ENCODE data around the gene CD2. TPM values are rescaled to one million over a fixed set of nuclear protein-coding genes. Genes with fewer than 3 reads are reported as not detected.

Gene CD2
- total RNA-seq = 100 to 1,000 TPM; 291 TPM

GRCh38 chr1:116754198-116754977 lies at the start of gene CD2:
Gene CD2 (plus strand): TSS chr1:116754430. CDS start chr1:116754493, 63 bp downstream.
- peak within 1 kb of the TSS; percentile 99 for H3K4me3 Mint-ChIP-seq
- H3K27ac Mint-ChIP-seq = peak within 1 kb of the TSS; percentile 98
- H3K9me3 Mint-ChIP-seq = peaks cover 7% of the 10 kb centered on the region

GRCh38 chr1:116706123-116706522 lies 48.1 kb upstream of the CD2 start:
- peaks cover 2% of the 10 kb centered on the region for H3K36me3 Mint-ChIP-seq
- no peak for DNase-seq
- H3K4me1 Mint-ChIP-seq = peaks cover 4% of the 10 kb centered on the region
- peaks cover 8% of the 10 kb centered on the region for H3K9me3 Mint-ChIP-seq
- H3K4me3 Mint-ChIP-seq = no peak overlapping the region
- H3K27ac Mint-ChIP-seq = no peak overlapping the region
- peaks cover 9% of the 10 kb centered on the region for H3K27me3 Mint-ChIP-seq

More at GRCh38 chr1:116754198-116754977, at the start of gene CD2:
- H3K36me3 Mint-ChIP-seq = peaks cover 62% of the 10 kb centered on the region
- peaks cover 23% of the 10 kb centered on the region for H3K4me1 Mint-ChIP-seq
- no peak for DNase-seq
- H3K27me3 Mint-ChIP-seq = no peaks in the 10 kb centered on the region

- Mint-ChIP-seq H3K4me3 (no peak overlapping the region), H3K27me3 (peaks cover 9% of the 10 kb centered on the region), H3K9me3 (peaks cover 5% of the 10 kb centered on the region), H3K27ac (no peak overlapping the region), H3K4me1 (peaks cover 4% of the 10 kb centered on the region), H3K36me3 (peaks cover 2% of the 10 kb centered on the region)
- no peak for DNase-seq
These were observed 47.4 kb upstream of the CD2 start for GRCh38 chr1:116706841-116707240.

- peaks cover 9% of the 10 kb centered on the region for H3K27me3 Mint-ChIP-seq
- peaks cover 2% of the 10 kb centered on the region for H3K9me3 Mint-ChIP-seq
- peaks cover 13% of the 10 kb centered on the region for H3K4me1 Mint-ChIP-seq
- H3K36me3 Mint-ChIP-seq = no peaks in the 10 kb centered on the region
- no peak overlapping the region for H3K4me3 Mint-ChIP-seq
- DNase-seq = no peak
- no peak overlapping the region for H3K27ac Mint-ChIP-seq
These were observed 45.9 kb upstream of the CD2 start for GRCh38 chr1:116708255-116708900.

- no peak overlapping the region for H3K4me3 Mint-ChIP-seq
- DNase-seq = no peak
- peaks cover 2% of the 10 kb centered on the region for H3K9me3 Mint-ChIP-seq
- peaks cover 9% of the 10 kb centered on the region for H3K27me3 Mint-ChIP-seq
- H3K36me3 Mint-ChIP-seq = no peaks in the 10 kb centered on the region
- no peak overlapping the region for H3K27ac Mint-ChIP-seq
- H3K4me1 Mint-ChIP-seq = peaks cover 10% of the 10 kb centered on the region
These were observed 44.5 kb upstream of the CD2 start for GRCh38 chr1:116709666-116710167.

GRCh38 chr1:116710420-116711262 lies 43.6 kb upstream of the CD2 start:
- H3K4me3 Mint-ChIP-seq = no peak overlapping the region
- H3K27me3 Mint-ChIP-seq = peaks cover 9% of the 10 kb centered on the region
- H3K9me3 Mint-ChIP-seq = peaks cover 2% of the 10 kb centered on the region
- DNase-seq = no peak
- H3K27ac Mint-ChIP-seq = no peak overlapping the region
- H3K4me1 Mint-ChIP-seq = peaks cover 9% of the 10 kb centered on the region
- H3K36me3 Mint-ChIP-seq = no peaks in the 10 kb centered on the region

- H3K27ac Mint-ChIP-seq = no peak overlapping the region
These were observed 42.9 kb upstream of the CD2 start for GRCh38 chr1:116711263-116711840.

GRCh38 chr1:116712510-116712909 lies 41.7 kb upstream of the CD2 start:
- Mint-ChIP-seq H3K9me3 (no peaks in the 10 kb centered on the region), H3K27ac (no peak overlapping the region), H3K4me1 (peaks cover 9% of the 10 kb centered on the region), H3K4me3 (no peak overlapping the region), H3K27me3 (peaks cover 11% of the 10 kb centered on the region), H3K36me3 (no peaks in the 10 kb centered on the region)
- no peak for DNase-seq

More at GRCh38 chr1:116711263-116711840, 42.9 kb upstream of the CD2 start:
- Mint-ChIP-seq H3K27me3 (peaks cover 9% of the 10 kb centered on the region), H3K9me3 (peaks cover 2% of the 10 kb centered on the region), H3K4me3 (no peak overlapping the region), H3K4me1 (peaks cover 9% of the 10 kb centered on the region), H3K36me3 (no peaks in the 10 kb centered on the region)
- peak; percentile 9 for DNase-seq

- H3K36me3 Mint-ChIP-seq = no peaks in the 10 kb centered on the region
- no peak overlapping the region for H3K27ac Mint-ChIP-seq
- no peak overlapping the region for H3K4me3 Mint-ChIP-seq
- no peaks in the 10 kb centered on the region for H3K9me3 Mint-ChIP-seq
- peaks cover 9% of the 10 kb centered on the region for H3K4me1 Mint-ChIP-seq
- H3K27me3 Mint-ChIP-seq = peaks cover 8% of the 10 kb centered on the region
- no peak for DNase-seq
These were observed 40.8 kb upstream of the CD2 start for GRCh38 chr1:116713474-116713873.

GRCh38 chr1:116716391-116716790 lies 37.8 kb upstream of the CD2 start:
- Mint-ChIP-seq H3K27me3 (peaks cover 8% of the 10 kb centered on the region), H3K36me3 (no peaks in the 10 kb centered on the region), H3K9me3 (no peaks in the 10 kb centered on the region), H3K4me3 (no peak overlapping the region), H3K27ac (no peak overlapping the region), H3K4me1 (peaks cover 9% of the 10 kb centered on the region)
- no peak for DNase-seq

GRCh38 chr1:116717318-116717717 lies 36.9 kb upstream of the CD2 start:
- H3K27ac Mint-ChIP-seq = no peak overlapping the region
- no peaks in the 10 kb centered on the region for H3K9me3 Mint-ChIP-seq
- H3K4me1 Mint-ChIP-seq = peaks cover 5% of the 10 kb centered on the region
- no peaks in the 10 kb centered on the region for H3K36me3 Mint-ChIP-seq
- no peak overlapping the region for H3K4me3 Mint-ChIP-seq
- H3K27me3 Mint-ChIP-seq = peaks cover 8% of the 10 kb centered on the region
- DNase-seq = no peak

- Mint-ChIP-seq H3K36me3 (no peaks in the 10 kb centered on the region), H3K9me3 (no peaks in the 10 kb centered on the region), H3K4me1 (peaks cover 4% of the 10 kb centered on the region), H3K27me3 (peaks cover 8% of the 10 kb centered on the region), H3K4me3 (no peak overlapping the region), H3K27ac (no peak overlapping the region)
- DNase-seq = no peak
These were observed 33.7 kb upstream of the CD2 start for GRCh38 chr1:116720364-116721038.

GRCh38 chr1:116721039-116721405 lies 33.2 kb upstream of the CD2 start:
- Mint-ChIP-seq H3K27ac (no peak overlapping the region), H3K4me1 (peaks cover 4% of the 10 kb centered on the region), H3K9me3 (no peaks in the 10 kb centered on the region), H3K36me3 (no peaks in the 10 kb centered on the region), H3K27me3 (peaks cover 8% of the 10 kb centered on the region), H3K4me3 (no peak overlapping the region)
- no peak for DNase-seq

GRCh38 chr1:116721451-116722007 lies 32.7 kb upstream of the CD2 start:
- no peaks in the 10 kb centered on the region for H3K36me3 Mint-ChIP-seq

More at GRCh38 chr1:116721451-116722007, 32.7 kb upstream of the CD2 start:
- Mint-ChIP-seq H3K27me3 (peaks cover 8% of the 10 kb centered on the region), H3K27ac (no peak overlapping the region), H3K4me3 (no peak overlapping the region), H3K9me3 (no peaks in the 10 kb centered on the region), H3K4me1 (peaks cover 9% of the 10 kb centered on the region)
- DNase-seq = no peak

Data from activated naive CD8-positive, alpha-beta T cell treated with anti-CD3 and anti-CD28 coated beads for 36 hours (primary cell).